Mucosa of descending colon (tissue), 3 donors: ENCODE results near the gene SGMS1. TPM values are rescaled to one million over a fixed set of nuclear protein-coding genes. Genes with fewer than 3 reads are reported as not detected.

Source experiments
- ATAC-seq: fragments of 200-7000 bp; cut with Tn5 transposase; one replicate; pipeline ENCODE4 v1.9.1; 2020; ENCODE audit warnings: mild to moderate bottlenecking, moderate library complexity
- DNase-seq, 3 donors: peaks; one replicate each; pipeline ENCODE4 v3.0.0-alpha.2; 2020
- H3K36me3 ChIP-seq: fragments of 200-600 bp; one replicate; pipeline ENCODE4 v1.8.0; 2021; ENCODE audit warnings: low read depth, mild to moderate bottlenecking
- H3K4me1 ChIP-seq: fragments of 200-600 bp; one replicate; pipeline ENCODE4 v1.8.0; 2021; ENCODE audit warnings: low read depth, mild to moderate bottlenecking
- H3K4me3 ChIP-seq: fragments of 200-600 bp; one replicate; pipeline ENCODE4 v1.8.0; 2021; ENCODE audit warnings: mild to moderate bottlenecking
- H3K9me3 ChIP-seq: fragments of 200-600 bp; one replicate; pipeline ENCODE4 v1.8.0; 2021; ENCODE audit warnings: mild to moderate bottlenecking
- CTCF ChIP-seq: fragments of 200-600 bp; IDR thresholded peaks from one replicate; pipeline ENCODE4 v1.8.0; 2022; ENCODE audit warnings: antibody characterized with exemption, mild to moderate bottlenecking
- intact Hi-C, 2 donors: fragments of 100-400 bp; cut with DNase I in 1 of 2; cut with micrococcal nuclease in 1 of 2; formaldehyde crosslinking; loops; one replicate each; pipeline versions ENCODE4 v1.11.0 to v1.11.1; 2022; cut with DNase I, micrococcal nuclease
- total RNA-seq, 3 donors: library from RNA; stranded (reverse); fragmentation: NEBNext Ultra II Directional in 2 of 3; extraction: Animal tissue kit (Norgen Biotek cat#: 25700) in 2 of 3; gene quantifications; one replicate each; pipeline versions ENCODE4 v1.2.1 to v1.2.4, GENCODE V29; 2021 to 2023
- donor health status: DM: no; HTN: no; CAD: no; lungs with moderate emphysema.
- donor health status: DM: no; HTN: no; CAD: no.
- donor health status: DM: no; HTN: yes; CAD: no.

Gene SGMS1
- total RNA-seq, 3 donors from 2014 or later: 14.4 to 28.4 (median 20.0) TPM

- intact Hi-C loops: loop anchor here in 1 of 2 donors (5.0 kb wide), 1 partner anchor 210 kb away; no protein-coding TSS in a partner anchor
- no peak for TF ChIP-seq CTCF
- ATAC-seq (no peak), DNase-seq (no peak)
- Histone ChIP-seq H3K4me3 (no peak overlapping the region), H3K36me3 (no peaks in the 10 kb centered on the region), H3K9me3 (no peaks in the 10 kb centered on the region), H3K4me1 (no peaks in the 10 kb centered on the region)
Observed at GRCh38 chr10:50627443-50627842, 3.7 kb upstream of the SGMS1 start.

- ATAC-seq: no peak
- intact Hi-C loops: loop anchor here in 1 of 2 donors (5.0 kb wide), 1 partner anchor 208 kb away; no protein-coding TSS in a partner anchor
- TF ChIP-seq CTCF: no peak
Observed at GRCh38 chr10:50625649-50626132, 1.9 kb upstream of the SGMS1 start.

GRCh38 chr10:50624866-50625501, 1.2 kb upstream of the SGMS1 start:
- no peaks in the 10 kb centered on the region for H3K9me3 ChIP-seq
- DNase-seq: peak in 2 of 3 donors; percentile 82 to 90
- peak; percentile 69 for ATAC-seq
- peak; percentile 27 for TF ChIP-seq CTCF
- peak overlapping the region; percentile 92 for H3K4me3 ChIP-seq
- H3K4me1 ChIP-seq: peaks cover 11% of the 10 kb centered on the region
- intact Hi-C loops: loop anchor here in 1 of 2 donors (5.0 kb wide), 1 partner anchor 208 kb away; no protein-coding TSS in a partner anchor
- no peaks in the 10 kb centered on the region for H3K36me3 ChIP-seq

More at GRCh38 chr10:50625649-50626132, 1.9 kb upstream of the SGMS1 start:
- H3K4me1 ChIP-seq: peaks cover 9% of the 10 kb centered on the region
- H3K9me3 ChIP-seq: no peaks in the 10 kb centered on the region
- peak overlapping the region; percentile 92 for H3K4me3 ChIP-seq
- DNase-seq: peak in 1 of 3 donors; percentile 19
- no peaks in the 10 kb centered on the region for H3K36me3 ChIP-seq

- H3K9me3 ChIP-seq: no peaks in the 10 kb centered on the region
- H3K36me3 ChIP-seq: no peaks in the 10 kb centered on the region
- DNase-seq (peak; percentile 96 to 98 (median 98)), ATAC-seq (peak; percentile 89)
- H3K4me3 ChIP-seq: peak overlapping the region; percentile 92
- H3K4me1 ChIP-seq: peaks cover 13% of the 10 kb centered on the region
- intact Hi-C loops: no loop called here
- TF ChIP-seq CTCF: no peak
Observed at GRCh38 chr10:50624413-50624865, 683 bp upstream of the SGMS1 start.

- H3K36me3 ChIP-seq: no peaks in the 10 kb centered on the region
- intact Hi-C loops: no loop called here
- ATAC-seq: peak; percentile 8
Observed at GRCh38 chr10:50622706-50623662, 772 bp downstream of the SGMS1 start.

More at GRCh38 chr10:50622706-50623662, 772 bp downstream of the SGMS1 start:
- peak overlapping the region; percentile 92 for H3K4me3 ChIP-seq
- DNase-seq: peak; percentile 57 to 80 (median 76)
- peaks cover 13% of the 10 kb centered on the region for H3K4me1 ChIP-seq
- no peak for TF ChIP-seq CTCF
- no peaks in the 10 kb centered on the region for H3K9me3 ChIP-seq
